Effector memory CD4-positive, alpha-beta T cell (primary cell): ENCODE measurements around the gene ANAPC1.
"Not testable (repeated sequence)": the region's sequence is repeated elsewhere in the genome, so short reads cannot be mapped to it uniquely, and the experiment has no call there.

Source experiments
- DNase-seq, 3 donors: peaks; one replicate each; pipeline ENCODE4 v3.0.0-alpha.2; 2020
- H3K27ac ChIP-seq: 2 replicates; pipeline ENCODE4 v1.7.0; 2013; ENCODE audit warnings: mild to moderate bottlenecking, low read length, moderate library complexity; ENCODE audit not compliant: insufficient read depth, poor library complexity, severe bottlenecking
- H3K27me3 ChIP-seq: replicated peaks from 2 replicates; pipeline ENCODE4 v1.7.0; 2013; ENCODE audit warnings: mild to moderate bottlenecking, low read length; ENCODE audit not compliant: insufficient read depth, control insufficient read depth, poor library complexity, severe bottlenecking
- H3K36me3 ChIP-seq: 2 replicates; pipeline ENCODE4 v1.7.0; 2013; ENCODE audit warnings: mild to moderate bottlenecking, low read length, moderate library complexity; ENCODE audit not compliant: control insufficient read depth, insufficient read depth
- H3K4me1 ChIP-seq: 2 replicates; pipeline ENCODE4 v1.7.0; 2013; ENCODE audit warnings: low read length, mild to moderate bottlenecking; ENCODE audit not compliant: control insufficient read depth, insufficient read depth, poor library complexity, severe bottlenecking
- H3K4me3 ChIP-seq: 2 replicates; pipeline ENCODE4 v1.7.0; 2013; ENCODE audit warnings: low read length, low read depth, mild to moderate bottlenecking; ENCODE audit not compliant: insufficient read depth, poor library complexity, severe bottlenecking
- H3K9me3 ChIP-seq: 2 replicates; pipeline ENCODE4 v1.7.0; 2013; ENCODE audit warnings: mild to moderate bottlenecking, low read length, moderate library complexity; ENCODE audit not compliant: control insufficient read depth

ANAPC1 gene

DNA sequence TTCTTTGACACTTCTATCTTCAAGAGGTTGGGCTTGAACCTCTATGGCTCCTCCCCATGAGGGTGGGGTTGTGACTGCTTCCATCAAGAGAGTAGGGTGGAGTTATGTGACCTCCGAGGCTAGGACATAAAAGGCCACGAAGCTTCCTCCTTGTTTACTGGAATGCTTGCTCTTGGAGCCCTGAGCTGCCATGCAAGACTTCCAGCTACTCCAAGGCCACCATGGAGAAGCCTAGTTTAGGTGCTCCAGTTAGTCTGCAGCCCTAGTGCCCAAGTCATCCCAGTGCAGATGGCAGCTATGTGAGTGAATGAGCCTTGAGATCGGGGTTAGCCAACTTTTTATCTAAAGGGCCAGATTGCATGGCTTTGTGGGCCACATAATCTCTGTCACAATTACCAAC is 12.0 kb upstream of the ANAPC1 start:
- Histone ChIP-seq H3K36me3 (no peaks in the 10 kb centered on the region), H3K27me3 (peaks cover 5% of the 10 kb centered on the region), H3K27ac (no peak overlapping the region), H3K4me1 (peaks cover 10% of the 10 kb centered on the region), H3K9me3 (no peaks in the 10 kb centered on the region), H3K4me3 (no peak overlapping the region)
- no peak for DNase-seq

DNA sequence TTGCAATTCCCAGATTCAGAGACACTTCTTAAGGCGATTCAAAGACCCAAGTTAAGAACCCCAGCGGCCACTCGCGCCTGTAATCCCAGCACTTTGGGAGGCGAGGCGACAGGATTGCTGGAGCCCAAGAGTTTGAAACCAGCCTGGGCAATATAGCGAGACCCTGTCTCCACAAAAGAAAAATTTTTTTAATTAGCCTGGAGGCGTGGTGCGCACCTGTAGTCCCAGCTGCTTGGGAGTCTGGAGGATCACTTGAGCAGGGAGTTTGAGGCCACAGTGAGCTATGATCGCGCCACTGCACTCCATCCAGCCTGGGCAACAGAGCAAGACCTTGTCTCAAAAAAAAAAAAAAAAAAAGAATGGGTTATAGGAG is 585 bp upstream of the ANAPC1 start:
- Histone ChIP-seq H3K27me3 (no peaks in the 10 kb centered on the region), H3K4me3 (peak overlapping the region; percentile 98), H3K9me3 (no peaks in the 10 kb centered on the region), H3K4me1 (peaks cover 2% of the 10 kb centered on the region), H3K36me3 (no peaks in the 10 kb centered on the region), H3K27ac (peak overlapping the region; percentile 83)
- no peak for DNase-seq

DNA sequence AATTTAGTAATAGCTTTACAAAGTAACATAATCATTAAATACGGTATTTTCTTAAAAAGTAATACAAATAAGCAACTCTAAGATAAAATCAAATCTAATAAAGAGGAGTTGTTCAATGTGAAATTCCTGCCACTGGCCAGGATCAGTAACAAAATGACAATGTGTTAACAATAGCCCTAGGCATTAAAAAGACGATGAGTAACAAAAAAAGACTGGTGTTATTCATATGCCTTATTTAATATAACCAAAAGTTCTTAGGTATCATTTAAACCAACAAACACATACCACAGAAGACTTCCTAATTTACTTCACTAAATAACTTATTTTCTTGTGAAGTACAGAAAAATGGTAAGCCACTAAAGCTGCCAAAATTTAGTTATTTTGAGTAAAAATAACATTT is 11.2 kb downstream of the ANAPC1 start:
- not testable (repeated sequence) for H3K27me3 ChIP-seq, H3K4me3 ChIP-seq, H3K9me3 ChIP-seq, H3K4me1 ChIP-seq, H3K36me3 ChIP-seq, H3K27ac ChIP-seq, DNase-seq

DNA sequence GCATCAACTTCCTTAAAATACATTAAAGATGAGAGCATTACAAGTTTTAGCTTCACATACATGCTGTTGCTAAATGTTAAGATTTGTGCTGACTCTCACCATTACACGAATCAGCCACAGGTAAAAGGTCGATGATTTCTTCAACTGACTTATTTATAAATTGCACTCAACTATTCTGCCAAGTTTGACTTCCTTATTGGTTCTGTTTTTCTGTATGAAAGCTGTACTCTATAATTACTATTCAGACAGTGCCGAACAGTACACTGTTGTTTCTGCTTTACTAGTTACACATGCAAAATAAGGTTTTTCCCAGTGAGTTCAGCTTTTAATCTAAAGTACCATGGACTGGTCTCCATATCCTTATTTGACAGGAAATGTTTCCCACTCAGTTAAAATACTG is 18.9 kb downstream of the ANAPC1 start:
- not testable (repeated sequence) for H3K27me3 ChIP-seq, H3K27ac ChIP-seq, H3K9me3 ChIP-seq, H3K36me3 ChIP-seq, H3K4me3 ChIP-seq, H3K4me1 ChIP-seq, DNase-seq

DNA sequence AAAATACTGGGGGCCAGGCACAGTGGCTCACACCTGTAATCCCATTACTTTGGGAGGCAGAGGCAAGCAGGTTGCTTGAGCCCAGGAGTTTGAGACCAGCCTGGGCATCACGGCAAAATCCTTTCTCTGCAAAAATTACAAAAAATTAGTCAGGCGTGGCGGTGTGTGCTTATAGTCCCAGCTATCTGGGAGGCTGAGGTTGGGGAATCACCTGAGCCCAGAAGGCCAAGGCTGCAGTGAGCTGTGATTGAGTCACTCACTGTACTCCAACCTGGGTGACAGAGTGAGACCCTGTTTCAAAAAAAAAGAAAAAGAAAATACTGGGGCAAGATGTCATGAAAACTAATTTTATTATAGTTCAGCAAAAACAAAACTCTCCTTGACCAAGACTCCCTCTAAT is 24.0 kb downstream of the ANAPC1 start:
- H3K4me1 ChIP-seq, H3K36me3 ChIP-seq, H3K4me3 ChIP-seq, H3K27me3 ChIP-seq, DNase-seq, H3K9me3 ChIP-seq, H3K27ac ChIP-seq: not testable (repeated sequence)

DNA sequence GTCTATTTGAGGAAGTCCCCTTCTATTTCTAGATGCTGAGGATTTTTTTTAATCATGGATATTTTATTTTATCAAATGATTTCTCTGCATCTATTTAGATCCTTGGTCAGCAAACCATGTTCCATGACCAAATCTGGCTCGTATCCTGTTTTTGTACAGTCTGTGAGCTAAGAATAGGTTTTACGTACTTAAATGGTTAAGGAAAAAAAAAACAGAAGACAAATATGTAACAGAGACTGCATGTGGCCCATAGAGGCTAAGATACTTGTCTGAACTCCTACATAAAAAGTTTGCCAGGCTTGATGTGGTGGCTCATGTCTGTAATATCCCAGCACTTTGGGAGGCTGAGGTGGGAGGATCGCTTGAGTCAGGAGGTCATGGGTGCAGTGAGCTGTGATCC is 31.4 kb downstream of the ANAPC1 start:
- not testable (repeated sequence) for H3K27me3 ChIP-seq, H3K4me3 ChIP-seq, H3K9me3 ChIP-seq, H3K27ac ChIP-seq, DNase-seq, H3K4me1 ChIP-seq, H3K36me3 ChIP-seq

DNA sequence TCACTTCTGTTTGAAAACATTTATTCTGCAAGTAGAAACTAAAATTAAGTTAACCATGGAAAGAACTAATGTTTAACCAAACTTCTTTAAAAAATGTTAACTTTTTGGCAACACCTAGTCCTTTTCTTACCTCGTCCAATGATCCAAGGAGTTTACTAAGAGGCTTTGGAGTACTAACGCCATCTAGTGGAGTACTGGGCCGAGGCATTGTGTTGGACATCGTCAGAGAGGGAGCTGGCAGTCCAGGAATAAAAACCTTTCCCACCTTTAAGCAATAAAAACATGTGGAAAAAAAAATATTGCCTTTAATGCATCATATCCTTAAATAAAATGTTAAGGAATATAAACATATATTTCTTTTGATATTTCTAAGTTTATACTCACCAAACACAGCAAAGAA is 33.3 kb downstream of the ANAPC1 start:
- not testable (repeated sequence) for DNase-seq, H3K27ac ChIP-seq

DNA sequence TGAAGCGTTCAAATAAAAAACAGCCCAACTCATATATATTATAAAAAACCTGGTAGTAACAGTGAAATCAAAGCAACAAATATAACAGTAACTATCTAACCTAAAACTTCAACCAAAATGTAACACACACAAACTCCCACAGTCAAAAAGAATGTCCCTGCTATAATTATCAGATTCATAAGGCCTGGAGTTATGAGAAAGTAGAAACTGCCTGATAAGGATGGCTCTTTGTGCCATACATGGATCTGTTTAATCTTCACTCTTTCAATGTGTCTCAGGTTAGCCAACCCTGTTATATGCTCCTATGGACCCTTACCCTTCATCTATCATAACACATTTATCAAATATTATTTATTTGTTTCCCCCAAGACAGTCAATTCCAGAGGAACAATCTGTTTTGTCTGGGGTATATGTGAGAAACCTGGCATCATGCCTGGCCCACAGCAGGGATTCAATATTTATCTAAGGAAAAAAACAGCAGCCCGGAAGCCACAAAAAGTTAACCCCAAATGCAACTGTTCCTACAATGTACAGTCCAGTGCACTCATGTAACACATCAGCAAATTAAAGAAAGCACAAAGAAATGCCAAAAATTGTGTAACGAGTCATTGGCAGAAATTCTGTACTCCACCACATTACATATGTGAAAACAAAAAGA is 44.2 kb downstream of the ANAPC1 start:
- not testable (repeated sequence) for H3K4me3 ChIP-seq, H3K36me3 ChIP-seq, DNase-seq, H3K9me3 ChIP-seq, H3K27ac ChIP-seq, H3K27me3 ChIP-seq, H3K4me1 ChIP-seq

More for the DNA sequence above, 33.3 kb downstream of the ANAPC1 start:
- not testable (repeated sequence) for H3K4me3 ChIP-seq, H3K27me3 ChIP-seq, H3K9me3 ChIP-seq, H3K36me3 ChIP-seq, H3K4me1 ChIP-seq

DNA sequence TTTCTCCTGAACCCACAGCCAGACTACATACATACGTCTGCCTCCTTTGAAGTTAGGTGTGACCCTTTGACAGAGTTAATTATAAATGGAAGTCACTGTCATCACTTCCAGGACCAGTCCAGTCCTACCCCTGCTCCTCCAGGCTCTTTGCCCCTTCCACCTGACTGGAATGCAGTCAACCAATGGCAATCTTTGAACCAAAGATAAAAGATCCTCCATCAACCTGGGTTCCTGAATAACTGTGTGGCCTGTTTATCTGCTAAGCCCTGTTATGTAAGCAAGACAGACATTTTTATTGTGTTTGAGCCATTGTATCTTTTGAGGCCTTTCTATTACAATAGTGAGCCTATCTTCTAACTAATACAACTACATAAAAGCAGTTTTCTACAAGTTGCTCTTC is 45.0 kb downstream of the ANAPC1 start:
- H3K36me3 ChIP-seq: not testable (repeated sequence)

DNA sequence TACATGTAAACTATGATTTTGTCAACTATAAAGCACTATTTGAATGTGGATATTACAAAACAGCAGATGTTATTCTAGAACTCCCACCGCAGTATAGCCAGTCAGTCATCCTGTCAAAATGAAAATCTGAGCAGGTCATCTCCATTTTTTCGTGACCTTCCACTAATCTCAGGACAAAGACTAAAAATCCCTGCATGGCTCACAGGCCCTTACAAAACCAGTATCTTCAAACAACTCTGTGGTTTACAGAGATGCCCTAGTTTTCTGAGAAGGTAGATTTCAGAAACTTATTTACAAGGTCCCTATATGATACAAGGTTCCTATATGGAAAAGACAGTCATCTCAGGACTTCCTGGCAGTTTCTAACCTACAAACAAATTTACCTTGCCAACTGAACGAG is 49.8 kb downstream of the ANAPC1 start:
- DNase-seq, H3K4me1 ChIP-seq, H3K9me3 ChIP-seq, H3K27me3 ChIP-seq, H3K4me3 ChIP-seq, H3K36me3 ChIP-seq, H3K27ac ChIP-seq: not testable (repeated sequence)

More for the DNA sequence above, 45.0 kb downstream of the ANAPC1 start:
- not testable (repeated sequence) for H3K9me3 ChIP-seq, H3K27me3 ChIP-seq, H3K27ac ChIP-seq, DNase-seq, H3K4me1 ChIP-seq, H3K4me3 ChIP-seq

DNA sequence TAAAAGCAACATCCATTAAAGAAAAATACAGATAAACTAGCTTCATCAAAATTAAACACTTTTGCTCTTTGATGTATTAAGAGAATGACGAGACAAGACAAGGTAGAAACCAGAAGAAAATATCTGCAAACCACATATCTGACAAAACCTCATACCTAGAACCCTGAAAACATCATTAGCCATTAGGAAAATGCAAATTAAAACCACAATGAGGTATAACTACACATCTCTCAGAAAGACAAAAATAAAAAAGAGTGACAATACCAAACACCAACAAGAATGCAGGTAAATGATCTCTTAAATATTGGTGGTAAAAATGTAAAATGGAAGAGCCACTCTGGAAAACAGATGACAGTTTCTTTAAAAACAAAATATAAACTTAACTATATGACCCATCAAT is 53.5 kb downstream of the ANAPC1 start:
- not testable (repeated sequence) for H3K27ac ChIP-seq, H3K36me3 ChIP-seq, H3K4me1 ChIP-seq, DNase-seq, H3K4me3 ChIP-seq, H3K9me3 ChIP-seq, H3K27me3 ChIP-seq
